ENCODE results near the gene RBM20. TPM values are rescaled to one million over a fixed set of nuclear protein-coding genes. Genes with fewer than 3 reads are reported as not detected.

RBM20 gene
- total and polyA plus RNA-seq, 2 of the 13 experiments (the other 11 are each of a cell fraction or from before 2014, with no cell fraction given) = 0.02 to 0.22 TPM

- TF ChIP-seq CSRNP1 (CRISPR knock-in tag; IDR thresholded peaks at IDR 0.05) = no peak
- peak; percentile 95 for TF ChIP-seq BCL6 (CRISPR knock-in tag; IDR thresholded peaks at IDR 0.05)
- TF ChIP-seq, protein P1, sequence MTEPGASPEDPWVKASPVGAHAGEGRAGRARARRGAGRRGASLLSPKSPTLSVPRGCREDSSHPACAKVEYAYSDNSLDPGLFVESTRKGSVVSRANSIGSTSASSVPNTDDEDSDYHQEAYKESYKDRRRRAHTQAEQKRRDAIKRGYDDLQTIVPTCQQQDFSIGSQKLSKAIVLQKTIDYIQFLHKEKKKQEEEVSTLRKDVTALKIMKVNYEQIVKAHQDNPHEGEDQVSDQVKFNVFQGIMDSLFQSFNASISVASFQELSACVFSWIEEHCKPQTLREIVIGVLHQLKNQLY (CRISPR knock-in tag; IDR thresholded peaks at IDR 0.05) = peak; percentile 72; the same call in 1 of the 2 replicates
- no peak for TF ChIP-seq SIN3B (IDR thresholded peaks at IDR 0.05; ENCODE audit: low read length)
- no peak for TF ChIP-seq CENPBD1 (CRISPR knock-in tag; IDR thresholded peaks at IDR 0.05; ENCODE audit: borderline replicate concordance, low read depth)
- no peak for TF ChIP-seq CBX5 (CRISPR knock-in tag; IDR thresholded peaks at IDR 0.05; ENCODE audit: borderline replicate concordance)
- TF ChIP-seq ZIK1 (CRISPR knock-in tag; IDR thresholded peaks at IDR 0.05; ENCODE audit: borderline replicate concordance, low read depth) = no peak
- no peak for TF ChIP-seq ZNF589 (CRISPR knock-in tag; conservative IDR thresholded peaks at IDR 0.05)
- TF ChIP-seq ZNF121 (CRISPR knock-in tag; IDR thresholded peaks at IDR 0.05) = no peak
- no peak for TF ChIP-seq PAX8 (CRISPR knock-in tag; IDR thresholded peaks at IDR 0.05; ENCODE audit: borderline replicate concordance)
- TF ChIP-seq ZNF160 (CRISPR knock-in tag; IDR thresholded peaks at IDR 0.05) = no peak
- no peak for TF ChIP-seq ZNF530 (CRISPR knock-in tag; IDR thresholded peaks at IDR 0.05; ENCODE audit: low read depth)
- TF ChIP-seq ZBTB46 (CRISPR knock-in tag; IDR thresholded peaks at IDR 0.05; ENCODE audit: borderline replicate concordance) = no peak
- no peak for TF ChIP-seq ZSCAN21 (CRISPR knock-in tag; IDR thresholded peaks at IDR 0.05; ENCODE audit: borderline replicate concordance)
- TF ChIP-seq HES4 (CRISPR knock-in tag; IDR thresholded peaks at IDR 0.05; ENCODE audit: borderline replicate concordance) = no peak
- no peak for TF ChIP-seq ZNF784 (CRISPR knock-in tag; IDR thresholded peaks at IDR 0.05; ENCODE audit: borderline replicate concordance)
- peak; percentile 93 for TF ChIP-seq RXRB (CRISPR knock-in tag; IDR thresholded peaks at IDR 0.05; ENCODE audit: borderline replicate concordance)
- no peak for TF ChIP-seq NR2F2 (IDR thresholded peaks at IDR 0.05; ENCODE audit: borderline replicate concordance, low read depth)
- TF ChIP-seq, protein P2, sequence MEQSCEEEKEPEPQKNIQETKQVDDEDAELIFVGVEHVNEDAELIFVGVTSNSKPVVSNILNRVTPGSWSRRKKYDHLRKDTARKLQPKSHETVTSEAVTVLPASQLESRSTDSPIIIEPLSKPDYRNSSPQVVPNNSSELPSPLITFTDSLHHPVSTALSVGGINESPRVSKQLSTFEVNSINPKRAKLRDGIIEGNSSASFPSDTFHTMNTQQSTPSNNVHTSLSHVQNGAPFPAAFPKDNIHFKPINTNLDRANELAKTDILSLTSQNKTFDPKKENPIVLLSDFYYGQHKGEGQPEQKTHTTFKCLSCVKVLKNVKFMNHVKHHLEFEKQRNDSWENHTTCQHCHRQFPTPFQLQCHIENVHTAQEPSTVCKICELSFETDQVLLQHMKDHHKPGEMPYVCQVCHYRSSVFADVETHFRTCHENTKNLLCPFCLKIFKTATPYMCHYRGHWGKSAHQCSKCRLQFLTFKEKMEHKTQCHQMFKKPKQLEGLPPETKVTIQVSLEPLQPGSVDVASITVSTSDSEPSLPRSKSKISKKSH (CRISPR knock-in tag; IDR thresholded peaks at IDR 0.05; ENCODE audit: borderline replicate concordance) = no peak
- peak; percentile 77; the same call in 1 of the 2 replicates for TF ChIP-seq ZNF614 (CRISPR knock-in tag; IDR thresholded peaks at IDR 0.05; ENCODE audit: borderline replicate concordance)
- peak; percentile 10; the same call in 1 of the 2 replicates for TF ChIP-seq ARNT2 (CRISPR knock-in tag; IDR thresholded peaks at IDR 0.05; ENCODE audit: low read depth)
- no peak for TF ChIP-seq BRD4 (CRISPR knock-in tag; IDR thresholded peaks at IDR 0.05)
- TF ChIP-seq NCOA5 (CRISPR knock-in tag; IDR thresholded peaks at IDR 0.05) = no peak
- peak; percentile 73; the same call in 1 of the 2 replicates for TF ChIP-seq SALL1 (CRISPR knock-in tag; IDR thresholded peaks at IDR 0.05)
These were observed 91.5 kb downstream of the RBM20 start (continued) for GRCh38 chr10:110735620-110736027.
